Keratinocyte (primary cell): ENCODE measurements around the gene CTDSP2. TPM values are rescaled to one million over a fixed set of nuclear protein-coding genes. Genes with fewer than 3 reads are reported as not detected.

Experiments
- DNase-seq: peaks from one replicate; pipeline ENCODE4 v3.0.0-alpha.2; 2011; ENCODE audit warnings: low read depth, missing footprints, low spot score
- FAIRE-seq: peaks from 2 replicates; lab custom pipeline; 2011; peaks lifted over from hg19 to GRCh38; lab: Jason Lieb, UNC
- H2AFZ ChIP-seq: 2 replicates; pipeline ENCODE4 v1.6.0; 2012; ENCODE audit warnings: low read length, control low read depth, inconsistent platforms; ENCODE audit not compliant: control insufficient read depth
- H3K27ac ChIP-seq: 2 replicates; pipeline ENCODE4 v1.5.1; 2011; ENCODE audit warnings: low read length; ENCODE audit not compliant: control insufficient read depth, insufficient read depth
- H3K27me3 ChIP-seq: 3 replicates; pipeline ENCODE4 v1.6.0; 2011; ENCODE audit warnings: low read length; ENCODE audit not compliant: control insufficient read depth, insufficient read depth; ENCODE audit errors: extremely low read depth
- H3K36me3 ChIP-seq, 2 experiments: 2 replicates in 1 of 2; 3 replicates in 1 of 2; pipeline ENCODE4 v1.5.1; 2011; ENCODE audit warnings: low read length in 2 of 2, mild to moderate bottlenecking in 1 of 2; ENCODE audit not compliant: control insufficient read depth in 2 of 2, insufficient read depth in 2 of 2; ENCODE audit errors: extremely low read depth in 1 of 2
- H3K4me1 ChIP-seq: 3 replicates; pipeline ENCODE4 v1.5.1; 2011; ENCODE audit warnings: low read length; ENCODE audit not compliant: control insufficient read depth, insufficient read depth; ENCODE audit errors: extremely low read depth
- H3K4me2 ChIP-seq: 3 replicates; pipeline ENCODE4 v1.6.0; 2011; ENCODE audit warnings: low read depth, low read length; ENCODE audit not compliant: control insufficient read depth, insufficient read depth; ENCODE audit errors: extremely low read depth
- H3K4me3 ChIP-seq, 3 experiments: fragments of 200-600 bp in 1 of 3; sonication (generic) in 1 of 3; 2 replicates in 2 of 3; 3 replicates in 1 of 3; pipeline ENCODE4 v1.5.1; 2011 to 2016; ENCODE audit warnings: low read length in 3 of 3, mild to moderate bottlenecking in 3 of 3, control low read depth in 2 of 3, inconsistent platforms in 1 of 3, low read depth in 1 of 3, mixed read lengths in 1 of 3, mixed run types in 1 of 3, moderate library complexity in 1 of 3; ENCODE audit not compliant: control insufficient read depth in 2 of 3, insufficient read depth in 2 of 3; ENCODE audit errors: extremely low read depth in 1 of 3
- H3K79me2 ChIP-seq: 2 replicates; pipeline ENCODE4 v1.6.0; 2012; ENCODE audit warnings: low read length; ENCODE audit not compliant: control insufficient read depth, insufficient read depth
- H3K9ac ChIP-seq: 3 replicates; pipeline ENCODE4 v1.6.0; 2011; ENCODE audit warnings: low read length; ENCODE audit not compliant: control insufficient read depth, insufficient read depth; ENCODE audit errors: extremely low read depth
- H3K9me1 ChIP-seq: 3 replicates; pipeline ENCODE4 v1.6.0; 2011; ENCODE audit warnings: low read length; ENCODE audit not compliant: control insufficient read depth, insufficient read depth; ENCODE audit errors: extremely low read depth
- H3K9me3 ChIP-seq: 2 replicates; pipeline ENCODE4 v1.5.1; 2012; ENCODE audit warnings: low read depth, low read length; ENCODE audit not compliant: control insufficient read depth
- H4K20me1 ChIP-seq: 3 replicates; pipeline ENCODE4 v1.6.0; 2011; ENCODE audit warnings: low read length; ENCODE audit not compliant: control insufficient read depth, insufficient read depth; ENCODE audit errors: extremely low read depth
- EZH2 ChIP-seq: IDR thresholded peaks from one replicate; pipeline ENCODE4 v1.6.1; 2012; ENCODE audit warnings: inconsistent platforms, mild to moderate bottlenecking, low read length, moderate library complexity
- dilution Hi-C: fragments of 300-500 bp; cut with MboI; formaldehyde crosslinking; loops from one replicate; pipeline ENCODE4 v1.7.0; 2020; ENCODE audit warnings: low sequenced_read_pairs; ENCODE audit not compliant: extremely low pct_ligation_motif_present
- polyA plus RNA-seq, 5 experiments: library from polyadenylated mRNA; depleted of rRNA in 3 of 5; stranded (reverse) in 3 of 5; stranded (forward) in 1 of 5; unstranded in 1 of 5; fragments of >200 nt; gene quantifications; 1 replicate in 1 of 5; 2 replicates in 3 of 5; 3 replicates in 1 of 5; pipeline versions ENCODE4 v1.2.1 to v1.2.3, GENCODE V29; 2011 to 2012; ENCODE audit warnings: missing spikeins in 2 of 5, low read depth in 1 of 5, low replicate concordance in 1 of 5
- TF ChIP-seq, protein P1 (sequence below), 3 experiments: IDR thresholded peaks in 1 of 3; conservative IDR thresholded peaks in 1 of 3; optimal IDR thresholded peaks in 1 of 3; 2 replicates in 2 of 3; 3 replicates in 1 of 3; pipeline versions ENCODE3 to v1.5.1; 2011; ENCODE audit warnings: low read length in 3 of 3, mild to moderate bottlenecking in 3 of 3, moderate library complexity in 2 of 3, control low read depth in 1 of 3, inconsistent platforms in 1 of 3; ENCODE audit not compliant: insufficient read depth in 2 of 3; ENCODE audit errors: extremely low read depth in 1 of 3

CTDSP2 gene
- polyA plus RNA-seq, 1 donor (not counting 4 experiments of a cell fraction or from before 2014, with no cell fraction given), result 54.6 TPM

DNA sequence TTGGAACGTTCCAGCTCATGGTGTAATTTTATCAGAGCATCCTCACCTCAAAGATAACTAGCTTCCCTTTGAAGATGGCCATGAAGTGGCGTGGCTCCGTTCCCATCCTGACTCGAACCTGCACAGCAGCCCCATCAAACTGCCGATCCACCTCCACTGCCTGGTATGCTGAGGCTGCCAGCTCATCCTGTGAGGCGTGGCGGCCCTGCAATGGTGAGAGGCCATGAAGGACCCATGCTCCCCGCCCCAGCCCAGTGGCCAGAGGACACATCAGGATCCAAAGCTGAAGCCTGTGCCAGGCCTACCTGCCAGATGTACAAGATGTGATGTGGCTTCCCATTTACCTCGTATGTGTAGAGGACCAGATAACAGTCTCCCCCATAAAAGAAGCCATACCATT lies 39.2 kb downstream of the CTDSP2 start:
- DNase-seq (no peak), FAIRE-seq (no peak)
- no peak overlapping the region for H3K4me2 ChIP-seq

DNA sequence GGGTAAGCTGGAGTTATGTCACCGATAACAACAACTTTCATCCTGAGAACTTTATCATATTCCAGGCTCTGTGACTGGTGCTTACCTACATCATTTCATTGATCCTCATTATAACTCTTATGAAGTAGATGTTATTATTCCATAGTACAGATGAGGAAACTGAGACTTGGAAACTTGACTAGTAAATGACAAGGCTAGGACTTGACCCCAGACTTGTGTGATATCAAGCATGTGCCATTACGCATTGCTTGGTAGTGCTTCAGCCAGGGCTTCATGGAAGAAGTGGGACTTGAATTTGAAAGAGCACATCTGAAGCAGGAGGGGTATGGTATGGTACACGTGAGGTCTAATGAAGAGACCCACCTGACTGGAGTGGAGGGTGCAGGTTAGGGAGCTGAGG lies 39.9 kb downstream of the CTDSP2 start:
- FAIRE-seq, result no peak
- H3K36me3 ChIP-seq, result peaks cover 3 to 31% of the 10 kb centered on the region in 2 experiments

More for the DNA sequence above, 39.2 kb downstream of the CTDSP2 start:
- H3K36me3 ChIP-seq, result peaks cover 3 to 29% of the 10 kb centered on the region in 2 experiments
- H3K27ac ChIP-seq, result no peak overlapping the region
- dilution Hi-C loops, result no loop called here
- H3K79me2 ChIP-seq, result no peaks in the 10 kb centered on the region
- no peaks in the 10 kb centered on the region for H4K20me1 ChIP-seq
- peaks cover 9% of the 10 kb centered on the region for H3K4me1 ChIP-seq
- H3K9me3 ChIP-seq, result no peaks in the 10 kb centered on the region
- H3K9me1 ChIP-seq, result no peaks in the 10 kb centered on the region
- TF ChIP-seq, protein P1, sequence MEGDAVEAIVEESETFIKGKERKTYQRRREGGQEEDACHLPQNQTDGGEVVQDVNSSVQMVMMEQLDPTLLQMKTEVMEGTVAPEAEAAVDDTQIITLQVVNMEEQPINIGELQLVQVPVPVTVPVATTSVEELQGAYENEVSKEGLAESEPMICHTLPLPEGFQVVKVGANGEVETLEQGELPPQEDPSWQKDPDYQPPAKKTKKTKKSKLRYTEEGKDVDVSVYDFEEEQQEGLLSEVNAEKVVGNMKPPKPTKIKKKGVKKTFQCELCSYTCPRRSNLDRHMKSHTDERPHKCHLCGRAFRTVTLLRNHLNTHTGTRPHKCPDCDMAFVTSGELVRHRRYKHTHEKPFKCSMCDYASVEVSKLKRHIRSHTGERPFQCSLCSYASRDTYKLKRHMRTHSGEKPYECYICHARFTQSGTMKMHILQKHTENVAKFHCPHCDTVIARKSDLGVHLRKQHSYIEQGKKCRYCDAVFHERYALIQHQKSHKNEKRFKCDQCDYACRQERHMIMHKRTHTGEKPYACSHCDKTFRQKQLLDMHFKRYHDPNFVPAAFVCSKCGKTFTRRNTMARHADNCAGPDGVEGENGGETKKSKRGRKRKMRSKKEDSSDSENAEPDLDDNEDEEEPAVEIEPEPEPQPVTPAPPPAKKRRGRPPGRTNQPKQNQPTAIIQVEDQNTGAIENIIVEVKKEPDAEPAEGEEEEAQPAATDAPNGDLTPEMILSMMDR (optimal IDR thresholded peaks at IDR 0.05 in 1 of 3, IDR thresholded peaks at IDR 0.05 in 1 of 3, conservative IDR thresholded peaks at IDR 0.05 in 1 of 3; ENCODE audit: extremely low read depth in 1 of 3, insufficient read depth in 2 of 3, low read length in 3 of 3), result no peak
- no peak for TF ChIP-seq EZH2
- H3K9ac ChIP-seq, result no peak overlapping the region
- no peaks in the 10 kb centered on the region for H3K27me3 ChIP-seq
- no peak overlapping the region for H2AFZ ChIP-seq
- H3K4me3 ChIP-seq, result no peak overlapping the region

More for the DNA sequence above, 39.9 kb downstream of the CTDSP2 start:
- Histone ChIP-seq H2AFZ (no peak overlapping the region), H3K27ac (no peak overlapping the region), H3K4me3 (no peak overlapping the region), H3K9ac (no peak overlapping the region), H4K20me1 (no peaks in the 10 kb centered on the region), H3K79me2 (no peaks in the 10 kb centered on the region), H3K4me2 (no peak overlapping the region), H3K9me1 (no peaks in the 10 kb centered on the region), H3K4me1 (peaks cover 9% of the 10 kb centered on the region), H3K27me3 (no peaks in the 10 kb centered on the region), H3K9me3 (no peaks in the 10 kb centered on the region)
- dilution Hi-C loops, result no loop called here
- TF ChIP-seq, protein P1 (optimal IDR thresholded peaks at IDR 0.05 in 1 of 3, IDR thresholded peaks at IDR 0.05 in 1 of 3, conservative IDR thresholded peaks at IDR 0.05 in 1 of 3; ENCODE audit: extremely low read depth in 1 of 3, insufficient read depth in 2 of 3, low read length in 3 of 3), result no peak
- DNase-seq, result no peak
